ENCODE data around the gene DMC1.

DMC1 gene

DNA sequence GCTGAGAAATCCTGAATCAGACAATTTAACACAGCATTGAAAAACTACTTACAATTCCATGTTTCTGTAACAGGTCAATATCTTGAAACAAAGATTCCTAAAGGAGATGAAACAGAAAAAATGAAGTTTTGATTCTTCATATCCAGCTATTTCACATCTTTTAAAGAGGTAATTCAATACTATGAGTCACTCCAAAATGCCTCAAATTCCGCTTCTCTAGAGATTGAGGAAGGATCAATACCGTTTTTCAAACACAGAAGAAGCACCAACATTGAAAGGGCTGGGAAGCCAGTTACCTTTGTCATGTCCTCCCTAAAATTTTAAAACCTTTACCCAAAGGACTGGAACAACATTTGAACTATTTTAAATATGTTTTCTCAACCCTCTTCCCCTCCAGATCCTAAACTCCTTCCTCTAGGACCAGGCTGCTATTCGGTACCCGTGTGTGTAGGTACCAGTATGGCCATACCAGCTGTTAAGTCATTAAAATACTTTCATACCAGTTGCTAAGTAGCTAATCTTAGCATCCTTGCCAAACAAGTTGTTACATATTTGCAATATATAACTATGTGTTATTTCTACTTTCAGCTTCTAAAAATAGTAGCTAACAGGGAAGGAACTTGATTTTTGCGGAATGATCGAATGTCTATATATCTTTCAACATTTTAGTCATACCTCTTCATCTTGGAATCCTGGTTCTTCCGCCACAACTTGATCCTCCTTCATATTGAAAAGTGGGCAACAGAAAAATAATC lies 2.3 kb downstream of the DMC1 start:
- no peak for DNase-seq (ENCODE audit: low read depth in 3 of 3, low spot score in 1 of 3)

DNA sequence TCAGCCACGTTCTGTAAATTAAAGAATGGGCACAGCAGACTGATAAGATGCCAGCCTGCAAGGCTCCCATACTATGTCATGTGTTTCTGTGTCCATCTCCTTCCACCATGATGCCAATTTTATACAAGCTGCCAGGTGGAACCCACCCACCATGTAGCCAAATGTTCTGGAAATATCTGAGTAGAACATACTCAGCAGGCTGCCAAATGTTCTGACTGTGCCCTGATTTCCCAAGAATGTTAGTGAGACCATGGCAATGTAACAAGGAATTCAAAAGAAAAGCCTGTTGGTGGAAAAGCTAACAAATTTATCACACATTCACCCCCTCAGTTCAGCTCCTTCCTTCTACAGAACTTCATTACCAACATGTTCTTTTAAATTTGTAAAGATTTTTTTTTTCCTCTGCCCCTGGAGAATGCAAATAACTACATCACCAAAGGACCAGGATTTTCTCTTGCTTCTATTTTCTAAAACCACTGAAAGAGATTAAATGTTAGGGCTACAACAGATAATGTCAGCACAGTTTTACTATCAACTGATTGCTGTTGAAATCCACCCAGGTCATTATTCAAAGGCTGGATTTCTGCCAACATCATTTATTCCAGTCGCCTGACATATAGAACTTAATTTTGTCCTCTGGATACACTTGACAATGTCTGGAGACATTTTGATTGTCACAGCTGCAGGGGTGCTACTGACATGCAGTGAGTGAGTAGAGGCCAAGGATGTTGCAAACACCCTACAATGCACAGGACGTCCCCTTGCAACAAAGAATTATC lies 3.1 kb downstream of the DMC1 start:
- DNase-seq (ENCODE audit: low read depth in 3 of 3, low spot score in 1 of 3): no peak

DNA sequence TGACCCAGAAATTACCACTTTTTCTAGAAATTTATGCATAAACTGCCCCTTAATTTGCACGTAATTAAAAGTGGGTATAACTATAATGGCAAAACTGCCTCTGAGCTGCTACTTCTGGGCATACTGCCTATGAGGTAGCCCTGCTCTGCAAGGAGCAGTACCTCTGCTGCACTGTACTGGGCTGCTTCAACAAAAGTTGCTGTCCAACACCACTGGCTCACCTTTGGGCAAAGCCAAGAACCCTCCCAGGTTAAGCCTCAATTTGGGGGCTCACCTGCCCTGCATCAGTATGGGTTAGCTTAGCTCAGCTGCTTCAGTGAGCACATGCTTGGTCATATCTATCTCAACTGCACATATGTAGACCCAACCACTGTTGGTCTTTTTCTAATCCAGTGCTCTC lies 4.5 kb downstream of the DMC1 start:
- DNase-seq (ENCODE audit: low read depth in 3 of 3, low spot score in 1 of 3): no peak

DNA sequence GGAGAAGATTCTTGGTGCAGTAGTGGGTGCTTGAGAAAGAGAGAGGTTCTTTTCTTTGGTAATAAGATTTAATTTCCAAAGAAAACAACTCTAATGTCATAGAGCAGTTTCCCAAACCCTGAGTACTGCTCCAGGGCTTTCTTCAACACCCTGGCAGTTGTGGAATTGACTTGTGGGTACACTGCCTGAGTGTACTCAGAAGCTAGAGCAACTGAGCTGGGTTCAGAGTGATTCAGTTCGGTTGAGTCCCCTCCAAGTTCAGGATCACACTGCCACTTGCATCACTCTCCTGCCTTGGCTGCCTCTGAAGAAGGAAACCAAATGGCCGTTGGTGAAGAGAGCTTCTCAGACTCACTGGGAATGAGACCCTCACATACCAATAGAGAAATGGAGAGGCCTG lies 5.3 kb downstream of the DMC1 start:
- no peak for DNase-seq (ENCODE audit: low read depth in 3 of 3, low spot score in 1 of 3)

DNA sequence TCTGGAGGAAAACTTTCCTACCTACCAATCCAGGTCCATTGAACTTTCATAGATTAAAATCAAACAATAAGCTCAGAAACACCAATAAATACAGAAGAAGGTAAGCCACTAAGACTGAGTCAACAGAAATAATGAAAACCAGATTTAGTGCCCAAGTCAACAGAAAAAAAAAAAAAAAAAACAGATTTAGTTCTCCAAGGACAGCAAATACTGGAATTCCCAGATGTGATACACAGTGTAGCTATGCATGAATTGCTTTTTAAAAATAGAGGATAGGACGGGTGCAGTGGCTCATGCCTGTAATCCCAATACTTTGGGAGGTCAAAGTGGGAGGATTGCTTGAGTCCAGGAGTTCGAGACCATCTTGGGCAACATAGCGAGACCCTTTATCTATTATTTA lies 15.7 kb downstream of the DMC1 start:
- DNase-seq (ENCODE audit: low read depth in 3 of 3, low spot score in 1 of 3): no peak

DNA sequence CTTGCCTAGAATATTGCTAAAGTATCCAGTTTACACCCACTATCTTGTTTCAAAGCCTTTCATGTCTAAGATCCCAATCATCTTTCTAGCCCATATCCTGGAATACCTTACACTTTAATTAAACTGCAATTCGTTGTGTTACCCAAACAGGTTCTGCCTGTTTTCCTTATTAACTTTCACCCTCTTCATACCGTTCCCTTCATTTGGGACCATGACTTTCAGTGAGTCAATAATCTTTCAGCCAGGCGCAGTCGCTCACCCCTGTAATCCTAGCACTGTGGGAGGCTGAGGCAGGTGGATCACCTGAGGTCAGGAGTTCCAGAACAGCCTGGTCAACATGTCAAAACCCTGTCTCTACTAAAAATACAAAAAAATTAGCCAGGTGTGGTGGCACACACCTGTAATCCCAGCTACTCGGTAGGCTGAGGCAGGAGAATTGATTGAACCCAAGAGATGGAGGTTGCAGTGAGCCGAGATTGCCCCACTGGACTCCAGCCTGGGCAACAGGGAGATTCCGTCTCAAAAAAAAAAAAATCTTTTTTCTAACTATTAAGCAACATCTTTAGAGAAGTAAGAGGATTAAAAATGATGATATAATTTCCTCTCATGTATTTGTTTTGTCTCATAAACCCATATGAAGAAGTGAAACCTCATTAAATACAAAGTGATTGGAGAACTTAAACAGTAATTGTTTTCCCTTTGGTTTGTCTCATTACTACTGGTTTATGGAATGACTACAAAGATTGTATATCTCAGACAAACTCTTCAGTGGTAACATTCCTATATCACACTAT lies 20.7 kb downstream of the DMC1 start:
- DNase-seq (ENCODE audit: low read depth in 3 of 3, low spot score in 1 of 3): no peak

DNA sequence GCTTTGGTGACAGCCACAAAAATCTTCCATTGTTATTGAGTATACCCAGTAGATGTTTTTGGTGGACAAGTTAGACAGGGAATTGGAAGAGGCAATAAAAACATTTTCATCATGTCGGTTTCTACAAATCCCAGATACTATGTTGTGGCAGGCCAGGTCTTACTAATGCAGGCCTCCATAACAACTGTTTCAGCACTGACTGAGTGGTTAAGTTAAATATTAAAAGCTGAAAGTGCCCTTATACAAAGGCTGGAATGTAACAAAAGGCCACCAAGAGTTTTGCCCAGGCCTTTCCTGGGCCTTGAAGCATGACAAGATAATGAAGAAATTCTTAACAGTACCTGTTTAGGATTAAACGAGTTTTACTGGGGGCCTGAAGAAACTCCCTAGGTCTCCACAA lies 29.3 kb downstream of the DMC1 start:
- DNase-seq (ENCODE audit: low read depth in 3 of 3, low spot score in 1 of 3): no peak

DNA sequence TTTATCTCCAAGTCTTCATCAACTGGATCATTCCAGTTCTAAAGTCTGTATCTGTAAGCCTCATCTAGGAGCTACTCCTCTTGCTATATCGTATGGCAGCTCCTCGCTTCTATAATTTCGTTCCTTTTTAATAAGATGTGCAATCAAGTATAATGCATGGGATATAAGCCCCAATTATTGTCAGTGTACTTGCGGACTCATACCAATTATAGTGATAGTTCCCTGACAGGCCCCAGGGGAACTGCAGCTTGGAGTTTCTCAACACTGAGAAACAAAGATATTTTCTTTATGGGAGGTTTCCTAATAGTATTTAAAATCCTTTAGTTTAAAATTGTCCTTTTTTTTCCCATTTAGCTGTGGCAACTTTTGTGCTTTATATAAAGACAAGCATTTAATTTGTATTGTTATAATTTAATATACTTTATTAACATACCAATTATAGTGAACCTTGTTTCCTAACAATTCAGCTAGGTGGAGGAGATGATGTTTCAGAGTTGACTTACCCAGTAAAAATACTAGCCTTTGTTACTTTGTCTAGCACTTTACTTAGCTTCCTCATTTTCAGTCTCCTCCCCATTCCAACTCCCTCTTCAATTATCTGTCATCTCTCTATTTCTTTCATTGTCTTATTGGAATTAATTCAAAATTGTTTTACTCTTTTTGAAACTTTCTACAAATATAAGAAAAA lies 38.6 kb downstream of the DMC1 start:
- no peak for DNase-seq (ENCODE audit: low read depth in 3 of 3, low spot score in 1 of 3)

DNA sequence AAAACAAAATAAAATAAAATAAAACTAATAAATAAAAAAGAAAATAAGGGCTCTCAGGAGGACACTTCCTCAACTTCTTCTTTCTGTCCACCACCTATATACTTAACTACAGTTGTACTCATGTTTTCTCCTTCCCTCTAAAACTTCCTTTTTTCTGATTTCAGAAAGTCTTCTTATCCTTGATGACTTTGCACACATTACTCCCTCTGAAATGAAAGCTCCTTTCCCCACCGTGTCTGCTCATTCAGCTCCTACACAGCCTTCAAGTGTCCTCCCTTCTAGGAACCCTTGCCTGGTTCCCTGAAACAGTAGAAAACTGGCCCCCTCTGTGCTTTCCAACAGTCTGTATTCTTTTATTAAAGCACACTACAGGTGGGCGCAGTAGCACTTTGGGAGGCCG lies 45.6 kb downstream of the DMC1 start:
- DNase-seq (ENCODE audit: low read depth in 3 of 3, low spot score in 1 of 3): no peak

DNA sequence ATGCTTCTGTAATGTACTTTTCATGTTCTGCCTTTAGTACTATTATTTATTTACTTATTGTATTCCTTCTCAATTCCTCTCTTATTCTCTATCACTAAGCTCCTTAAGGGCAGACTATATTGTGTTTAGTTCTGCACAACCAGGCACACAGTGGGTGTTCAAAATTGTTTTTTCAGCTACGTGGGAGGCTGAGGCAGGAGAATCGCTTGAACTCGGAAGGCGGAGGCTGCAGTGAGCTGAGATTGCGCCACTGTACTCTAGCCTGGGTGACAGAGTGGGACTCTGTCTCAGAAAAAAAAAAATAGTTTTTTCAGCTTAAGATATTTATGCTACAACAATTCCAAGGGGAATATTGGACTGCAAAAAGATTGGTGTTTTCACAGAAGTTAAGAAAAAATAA lies 46.5 kb downstream of the DMC1 start:
- no peak for DNase-seq (ENCODE audit: low read depth in 3 of 3, low spot score in 1 of 3)

DNA sequence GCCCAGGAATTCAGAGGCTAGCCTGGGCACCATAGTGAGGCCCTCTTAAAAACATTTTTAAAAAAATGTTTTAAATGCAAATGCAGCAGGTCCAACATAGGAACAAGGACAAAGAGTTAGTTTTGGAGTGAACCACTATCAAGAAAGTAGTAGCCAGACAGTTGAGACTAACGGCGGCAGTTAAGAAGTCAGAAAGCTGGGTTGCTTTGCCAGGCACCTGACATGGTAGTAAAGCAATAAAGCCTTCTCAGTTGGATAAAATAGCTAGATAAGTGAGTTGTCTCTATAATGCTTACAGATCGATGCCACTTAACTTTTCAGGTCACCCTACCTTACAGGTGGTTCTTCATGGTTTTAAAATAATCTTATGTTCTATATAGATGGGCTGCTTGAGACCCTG lies 47.0 kb downstream of the DMC1 start:
- no peak for DNase-seq (ENCODE audit: low read depth in 3 of 3, low spot score in 1 of 3)

DNA sequence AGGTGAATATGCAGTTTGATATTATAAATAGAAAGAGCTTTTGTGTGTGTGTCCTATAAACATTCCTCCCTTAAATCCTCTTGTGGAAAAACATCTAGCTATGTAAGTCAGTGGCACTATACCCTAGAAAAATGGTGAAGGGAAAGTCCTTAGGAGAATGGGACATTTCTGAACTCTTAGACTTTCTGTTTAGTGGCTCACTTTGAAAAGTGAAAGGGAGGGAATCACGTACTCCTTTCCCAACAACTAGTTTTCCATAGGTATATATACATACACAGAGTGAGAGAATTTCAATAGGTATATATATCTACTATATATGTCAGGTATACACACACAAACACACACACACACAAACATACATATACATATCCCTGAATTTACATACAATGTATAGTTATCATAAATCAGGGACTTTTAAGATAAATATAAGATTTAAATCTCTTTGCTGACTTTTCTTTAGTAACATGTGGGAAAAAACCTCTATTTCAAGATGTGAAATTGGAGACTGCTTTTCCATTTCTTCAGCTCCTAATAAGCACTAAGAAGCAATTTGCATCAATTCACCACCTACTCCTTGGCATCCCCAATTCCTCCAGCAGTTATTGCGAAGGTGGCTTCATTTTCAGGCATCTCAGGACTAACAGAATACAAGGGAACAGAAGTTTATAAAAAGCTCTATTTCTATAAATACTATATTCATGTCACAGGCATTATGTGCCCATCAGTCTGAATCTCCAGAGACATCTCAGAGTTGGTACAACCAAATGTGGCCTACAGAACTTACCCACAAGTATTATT lies 50.3 kb downstream of the DMC1 start:
- DNase-seq (ENCODE audit: low read depth in 3 of 3, low spot score in 1 of 3): no peak

DNA sequence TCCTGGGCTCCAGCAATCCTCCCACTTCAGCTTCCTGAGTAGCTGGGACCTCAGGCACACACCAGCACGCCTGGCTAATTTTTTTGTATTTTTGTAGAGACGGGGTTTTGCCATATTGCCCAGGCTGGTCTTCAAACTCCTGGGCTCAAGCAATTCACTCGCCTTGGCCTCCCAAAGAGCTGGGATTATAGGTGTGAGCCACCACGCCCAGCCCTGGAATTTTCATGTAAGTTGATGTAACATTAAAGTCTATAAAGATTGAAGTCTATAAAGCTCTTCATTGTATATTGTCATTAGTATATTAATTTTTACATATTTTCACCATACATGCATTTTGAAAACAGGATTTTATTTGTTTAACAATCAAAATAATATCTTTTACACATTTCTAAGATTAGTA lies 51.4 kb downstream of the DMC1 start:
- no peak for DNase-seq (ENCODE audit: low read depth in 3 of 3, low spot score in 1 of 3)

DNA sequence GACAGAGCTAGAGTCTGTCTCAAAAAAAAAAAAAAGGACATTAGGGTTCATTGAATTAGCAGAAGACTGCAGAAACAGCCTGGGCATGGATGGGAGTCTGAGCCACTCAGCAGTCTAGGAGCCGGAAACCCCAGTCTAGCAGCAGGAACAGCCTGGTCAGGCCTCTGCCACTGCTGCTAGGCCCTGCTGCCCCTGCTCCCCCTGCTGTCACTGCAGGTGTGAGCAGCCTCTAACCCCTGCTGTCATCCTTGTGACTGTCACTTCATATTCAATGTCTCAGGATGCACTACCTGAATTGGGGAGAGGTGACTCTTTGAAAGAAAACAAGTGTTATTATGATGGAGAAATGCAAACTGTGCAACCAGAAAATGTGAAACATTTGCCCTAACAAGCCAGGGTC lies 56.9 kb downstream of the DMC1 start:
- DNase-seq (ENCODE audit: low read depth in 3 of 3, low spot score in 1 of 3): no peak

DNA sequence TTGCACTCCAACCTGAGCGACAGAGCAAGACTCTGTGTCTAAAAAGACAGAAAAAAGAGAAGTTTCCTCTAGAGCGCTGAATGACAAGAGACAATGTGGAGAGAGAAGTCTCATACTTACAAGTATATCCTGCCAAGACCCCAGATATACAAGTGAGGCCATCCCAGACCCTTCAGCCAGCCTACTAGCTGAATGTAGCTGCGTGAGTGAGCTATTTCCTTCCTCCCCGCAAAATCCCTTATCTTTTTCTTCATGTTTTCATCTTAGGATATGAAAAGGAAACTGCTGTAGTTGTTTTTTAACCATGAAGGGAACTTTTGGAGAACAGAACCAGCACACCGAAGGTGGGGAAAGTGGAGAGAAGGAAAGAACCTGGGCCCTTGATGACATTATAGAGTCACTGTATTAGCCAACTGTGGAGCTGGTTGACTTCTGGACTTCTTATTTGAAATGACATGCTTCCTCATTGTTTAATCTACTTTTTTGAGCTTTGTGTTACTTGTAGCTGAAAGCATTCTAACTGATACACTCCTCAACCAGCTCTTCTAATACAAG lies 59.5 kb downstream of the DMC1 start:
- no peak for DNase-seq (ENCODE audit: low read depth in 3 of 3, low spot score in 1 of 3)

DNA sequence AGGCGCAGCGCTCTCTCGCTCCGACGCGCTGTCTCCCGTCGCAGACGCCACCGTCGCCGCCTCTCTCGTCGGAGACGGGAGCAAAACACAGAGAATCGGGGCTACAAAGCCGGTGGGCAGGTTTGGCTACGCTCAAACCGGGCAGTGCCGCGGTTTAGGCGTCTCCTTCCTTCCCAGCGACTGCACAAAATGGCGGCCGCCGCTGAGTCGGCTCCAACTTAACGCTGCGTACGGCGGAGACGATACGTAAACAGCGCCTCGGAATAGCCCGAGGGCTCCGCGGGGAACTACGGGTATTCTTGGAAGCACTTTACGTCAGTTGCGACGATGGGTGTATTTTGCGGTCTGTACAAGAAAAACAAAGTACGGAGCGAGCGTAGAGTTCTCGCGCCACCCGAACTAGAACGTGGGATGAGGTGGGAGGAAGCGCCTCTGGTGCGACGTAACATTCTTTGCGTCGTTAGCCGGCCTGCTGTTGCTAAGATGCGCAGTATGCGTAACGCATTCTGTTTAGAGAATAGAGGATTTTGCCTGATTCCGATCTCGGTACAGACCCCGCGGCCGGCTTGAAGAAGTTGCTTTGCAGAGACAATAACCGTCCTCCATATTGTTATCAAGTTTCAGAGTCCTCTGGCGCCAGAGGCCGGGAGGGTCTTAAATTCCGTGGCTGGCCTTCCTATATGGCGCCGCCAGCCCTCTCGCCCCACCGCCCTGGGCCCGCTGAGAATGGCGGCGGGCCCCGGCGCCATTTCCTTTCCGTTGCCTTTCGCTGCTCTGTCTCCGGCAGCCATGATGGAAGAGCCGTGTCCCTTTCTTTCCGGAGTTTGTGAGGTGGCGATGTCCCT lies 63.6 kb downstream of the DMC1 start, which contains the start of gene DDX17:
Gene DDX17 (minus strand): TSS at position 194 of the 845 bp plus-strand sequence.
- peak; percentile 86 to 94 (median 88) for DNase-seq (ENCODE audit: low read depth in 3 of 3, low spot score in 1 of 3)

DNA sequence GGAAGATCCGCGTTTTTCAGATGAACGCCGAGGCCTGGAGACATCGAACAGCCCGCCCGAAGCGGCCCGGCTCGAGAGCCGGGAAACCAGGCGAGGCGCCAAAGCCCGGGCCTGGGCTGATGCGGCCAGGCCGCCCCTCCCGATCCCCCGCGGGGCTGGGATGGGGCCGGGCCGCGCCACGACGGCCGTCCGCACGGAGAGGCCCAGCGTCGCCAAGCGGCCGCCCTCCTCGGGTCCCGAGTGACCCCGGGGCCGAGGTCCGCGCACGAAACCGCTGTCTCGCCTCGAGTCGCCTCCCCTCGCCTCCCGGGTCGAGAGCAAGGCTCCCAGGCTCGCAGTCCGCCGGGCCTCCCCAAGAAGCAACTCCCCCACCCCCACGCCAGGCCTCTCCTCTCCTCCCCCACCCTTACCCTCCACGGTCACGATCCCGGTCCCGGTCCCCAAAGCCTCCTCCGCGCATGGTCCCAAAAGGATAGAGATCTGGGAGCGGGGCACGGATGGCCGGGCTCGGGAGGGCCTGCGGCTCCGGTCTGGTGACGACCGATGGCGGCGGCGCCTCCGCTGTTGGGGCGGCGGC lies 64.4 kb downstream of the DMC1 start:
- DNase-seq (ENCODE audit: low read depth in 3 of 3, low spot score in 1 of 3): peak; percentile 13 to 46 (median 24)

DNA sequence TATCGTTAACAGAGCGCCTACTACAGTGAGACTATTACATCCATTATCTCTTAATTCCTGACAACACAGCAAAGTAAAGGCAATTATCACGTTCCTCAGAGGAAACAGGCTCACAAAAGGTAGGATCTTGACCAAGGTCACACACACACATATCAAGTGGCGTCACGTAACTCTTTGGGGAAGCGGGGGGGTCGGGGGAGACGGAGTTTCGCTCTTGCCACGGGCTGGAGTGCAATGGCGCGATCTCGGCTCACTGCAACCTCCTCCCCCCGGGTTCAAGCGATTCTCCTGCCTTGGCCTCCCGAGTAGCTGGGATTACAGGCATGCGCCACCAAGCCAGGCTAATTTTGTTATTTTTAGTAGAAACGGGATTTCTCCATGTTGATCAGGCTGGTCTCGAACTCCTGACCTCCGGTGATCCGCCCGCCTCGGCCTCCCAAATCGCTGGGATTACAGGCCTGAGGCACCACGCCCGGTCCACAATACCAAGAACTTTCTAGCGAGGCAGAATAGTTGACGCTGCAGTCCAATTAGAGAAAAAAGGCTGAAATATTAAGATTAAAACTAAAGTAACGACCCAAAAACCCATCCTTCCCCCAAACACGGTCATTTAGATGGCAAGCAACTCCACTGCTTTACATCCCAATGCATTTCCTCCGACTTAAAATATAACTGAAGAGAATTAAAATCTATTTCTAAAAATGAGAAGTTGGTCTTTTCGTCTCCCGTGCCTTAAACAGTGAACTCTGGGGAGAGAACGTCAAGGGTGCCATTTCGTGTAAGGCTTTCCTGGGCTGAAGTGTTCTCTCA lies 65.0 kb downstream of the DMC1 start:
- DNase-seq (ENCODE audit: low read depth in 3 of 3, low spot score in 1 of 3): peak in 2 of 3 donors; percentile 15 to 48

Measured in stimulated activated CD4-positive, alpha-beta T cell treated with anti-CD3 and anti-CD28 coated beads, TNF-alpha, amount 100 ng/mL, for 1 hour (primary cell).